ENCODE data around the gene RAB7B. TPM values are rescaled to one million over a fixed set of nuclear protein-coding genes. Genes with fewer than 3 reads are reported as not detected.

Gene RAB7B
- total RNA-seq, 1 donor from 2014 or later: not detected

- H3F3A ChIP-seq (ENCODE audit: low read depth): no peaks in the 10 kb centered on the region
- DNase-seq (ENCODE audit: low spot score): no peak
- Mint-ChIP-seq H3K4me3 (no peak overlapping the region), H3K36me3 (no peaks in the 10 kb centered on the region), H3K27me3 (ENCODE audit: insufficient read depth, low read depth) (peaks cover 10% of the 10 kb centered on the region), H3K27ac (no peak overlapping the region), H3K9me3 (no peaks in the 10 kb centered on the region), H3K4me1 (peaks cover 17% of the 10 kb centered on the region)
- H3K27me3 ChIP-seq: no peaks in the 10 kb centered on the region
- H3K4me3 ChIP-seq: no peak overlapping the region
- H3K36me3 ChIP-seq: no peaks in the 10 kb centered on the region
- H4K20me1 ChIP-seq (ENCODE audit: low read depth): no peaks in the 10 kb centered on the region
- no peak for TF ChIP-seq EZH2 (IDR thresholded peaks at IDR 0.05)
- TF ChIP-seq CTCF (IDR thresholded peaks at IDR 0.05): no peak
- TF ChIP-seq EZH2phosphoT487 (IDR thresholded peaks at IDR 0.05): no peak
- H3K4me2 ChIP-seq: no peak overlapping the region
- H2AFZ ChIP-seq (replicated peaks): no peak overlapping the region
- no peak overlapping the region for H3K27ac ChIP-seq
- no peak overlapping the region for H3K9ac ChIP-seq
- H3K4me1 ChIP-seq: peaks cover 5% of the 10 kb centered on the region
- no peaks in the 10 kb centered on the region for H3K9me3 ChIP-seq (ENCODE audit: low read depth)
- H3K79me2 ChIP-seq (ENCODE audit: low read depth): no peaks in the 10 kb centered on the region
Measured at GRCh38 chr1:205955499-205955898, 47.7 kb downstream of the RAB7B start.

GRCh38 chr1:205954819-205955404 lies 48.3 kb downstream of the RAB7B start:
- no peaks in the 10 kb centered on the region for H3F3A ChIP-seq (ENCODE audit: low read depth)

GRCh38 chr1:205951746-205952145 lies 51.4 kb downstream of the RAB7B start:
- Histone ChIP-seq H3K36me3 (no peaks in the 10 kb centered on the region), H3K4me2 (no peak overlapping the region), H3K79me2 (ENCODE audit: low read depth) (no peaks in the 10 kb centered on the region), H3K4me1 (no peaks in the 10 kb centered on the region), H3K27ac (no peak overlapping the region), H3K9me3 (ENCODE audit: low read depth) (no peaks in the 10 kb centered on the region), H3F3A (ENCODE audit: low read depth) (no peaks in the 10 kb centered on the region), H4K20me1 (ENCODE audit: low read depth) (no peaks in the 10 kb centered on the region), H3K27me3 (no peaks in the 10 kb centered on the region), H3K4me3 (no peak overlapping the region), H3K9ac (no peak overlapping the region), H2AFZ (replicated peaks) (no peak overlapping the region)
- Mint-ChIP-seq H3K27ac (no peak overlapping the region), H3K27me3 (ENCODE audit: insufficient read depth, low read depth) (peaks cover 5% of the 10 kb centered on the region), H3K9me3 (no peaks in the 10 kb centered on the region), H3K4me3 (no peak overlapping the region), H3K36me3 (no peaks in the 10 kb centered on the region), H3K4me1 (peaks cover 6% of the 10 kb centered on the region)
- no peak for TF ChIP-seq EZH2 (IDR thresholded peaks at IDR 0.05)
- no peak for TF ChIP-seq EZH2phosphoT487 (IDR thresholded peaks at IDR 0.05)
- TF ChIP-seq CTCF (IDR thresholded peaks at IDR 0.05): no peak
- DNase-seq (ENCODE audit: low spot score): no peak

More at GRCh38 chr1:205954819-205955404, 48.3 kb downstream of the RAB7B start:
- no peak for TF ChIP-seq EZH2phosphoT487 (IDR thresholded peaks at IDR 0.05)
- no peak for TF ChIP-seq CTCF (IDR thresholded peaks at IDR 0.05)
- TF ChIP-seq EZH2 (IDR thresholded peaks at IDR 0.05): no peak
- no peaks in the 10 kb centered on the region for H4K20me1 ChIP-seq (ENCODE audit: low read depth)
- H2AFZ ChIP-seq (replicated peaks): no peak overlapping the region
- no peaks in the 10 kb centered on the region for H3K79me2 ChIP-seq (ENCODE audit: low read depth)
- no peaks in the 10 kb centered on the region for H3K36me3 ChIP-seq
- H3K4me2 ChIP-seq: no peak overlapping the region
- H3K9ac ChIP-seq: no peak overlapping the region
- H3K4me1 ChIP-seq: peaks cover 5% of the 10 kb centered on the region
- no peak overlapping the region for H3K4me3 ChIP-seq
- Mint-ChIP-seq H3K9me3 (no peaks in the 10 kb centered on the region), H3K27ac (no peak overlapping the region), H3K36me3 (no peaks in the 10 kb centered on the region), H3K4me3 (no peak overlapping the region), H3K27me3 (ENCODE audit: insufficient read depth, low read depth) (peaks cover 7% of the 10 kb centered on the region), H3K4me1 (peaks cover 15% of the 10 kb centered on the region)
- no peaks in the 10 kb centered on the region for H3K27me3 ChIP-seq
- H3K9me3 ChIP-seq (ENCODE audit: low read depth): no peaks in the 10 kb centered on the region
- no peak for DNase-seq (ENCODE audit: low spot score)
- H3K27ac ChIP-seq: no peak overlapping the region

All from neural progenitor cell (in vitro differentiated cells).